Islet precursor cell (in vitro differentiated cells): ENCODE data around the gene SERPINF2.
"Not testable (repeated sequence)": the region's sequence is repeated elsewhere in the genome, so short reads cannot be mapped to it uniquely, and the experiment has no call there.

Experiments used
- DNase-seq: peaks from one replicate; pipeline ENCODE4 v3.0.0-alpha.2; 2018

Gene SERPINF2

GRCh38 chr17:1762901-1763898 is 20.5 kb downstream of the SERPINF2 start:
- no peak for DNase-seq

DNA sequence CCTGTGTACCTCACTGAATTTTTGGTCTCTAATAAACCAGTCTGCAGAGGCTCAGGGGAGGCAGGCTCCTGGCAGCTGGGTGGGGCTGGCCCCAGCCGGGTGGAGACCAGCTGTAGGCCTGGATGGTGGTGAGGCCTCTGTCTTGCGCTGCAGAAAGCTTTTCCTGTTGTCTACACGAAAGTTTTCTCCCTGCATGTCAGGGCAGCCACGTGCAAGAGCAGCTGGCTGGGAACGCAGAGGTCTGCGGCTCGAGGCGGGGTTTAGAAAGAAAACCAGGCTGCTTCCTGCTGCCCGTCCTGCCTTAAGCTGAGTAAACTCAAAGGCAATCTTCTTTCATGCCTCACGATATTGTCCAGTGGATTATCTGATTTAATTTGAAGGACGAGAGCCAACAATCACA is 21.6 kb downstream of the SERPINF2 start:
- DNase-seq = peak; percentile 75

- DNase-seq = not testable (repeated sequence)
These were observed 22.0 kb downstream of the SERPINF2 start for GRCh38 chr17:1764705-1765104.

GRCh38 chr17:1765576-1765975 is 22.9 kb downstream of the SERPINF2 start:
- DNase-seq = no peak

DNA sequence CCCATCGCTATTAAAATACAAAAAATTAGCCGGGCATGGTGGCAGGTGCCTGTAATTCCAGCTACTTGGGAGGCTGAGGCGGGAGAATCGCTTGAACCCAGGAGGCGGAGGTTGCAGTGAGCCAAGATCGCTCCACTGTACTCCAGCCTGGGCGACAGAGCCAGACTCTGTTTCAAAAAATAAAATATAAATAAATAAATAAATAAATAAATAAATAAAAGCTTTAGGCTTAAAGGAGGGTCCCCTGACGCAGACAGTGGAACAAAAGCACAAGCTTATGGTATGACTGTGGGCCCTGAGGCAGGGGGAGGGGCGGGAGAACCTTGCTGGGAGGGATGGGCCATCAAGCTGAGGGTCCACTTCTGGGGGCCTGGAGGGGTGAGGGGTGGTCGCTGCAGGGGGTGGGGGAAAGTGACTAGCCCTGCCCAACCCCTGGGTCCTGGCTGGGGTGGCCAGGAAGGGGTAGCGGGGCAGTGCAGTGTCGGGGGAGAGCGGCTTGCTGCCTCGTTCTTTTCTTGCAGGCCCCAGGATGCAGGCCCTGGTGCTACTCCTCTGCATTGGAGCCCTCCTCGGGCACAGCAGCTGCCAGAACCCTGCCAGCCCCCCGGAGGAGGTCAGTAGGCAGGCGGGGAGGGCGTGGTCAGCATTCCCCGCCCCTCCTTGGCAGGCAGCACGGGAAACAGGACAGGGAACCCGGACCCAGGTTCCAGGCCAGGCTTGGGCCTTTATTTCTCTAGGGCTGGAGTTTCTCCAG is 23.9 kb downstream of the SERPINF2 start:
- peak; percentile 64 for DNase-seq

DNA sequence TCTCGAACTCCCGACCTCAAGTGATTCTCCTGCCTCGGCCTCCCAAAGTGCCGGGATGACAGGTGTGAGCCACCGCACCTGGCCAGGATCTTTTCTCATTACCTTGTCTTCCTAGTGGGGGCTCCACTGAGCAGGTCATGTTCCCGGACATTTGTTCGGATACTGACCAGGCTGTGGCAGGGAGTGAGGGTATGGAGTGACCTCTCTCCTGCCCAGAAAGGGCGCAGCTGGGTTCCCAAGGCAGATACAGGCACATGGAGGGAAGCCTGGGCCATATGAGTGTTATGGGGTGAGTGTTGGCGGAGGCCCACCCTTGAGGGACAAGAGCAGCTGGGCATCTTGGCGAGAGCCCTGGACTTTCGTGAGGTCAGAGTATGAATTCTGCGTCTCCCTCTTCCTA is 24.7 kb downstream of the SERPINF2 start:
- DNase-seq = no peak

GRCh38 chr17:1769822-1770477 is 27.3 kb downstream of the SERPINF2 start:
- peak; percentile 88 for DNase-seq

- DNase-seq = not testable (repeated sequence)
These were observed 30.5 kb downstream of the SERPINF2 start for GRCh38 chr17:1773000-1773695.

- no peak for DNase-seq
These were observed 31.1 kb downstream of the SERPINF2 start for GRCh38 chr17:1773696-1774181.

DNA sequence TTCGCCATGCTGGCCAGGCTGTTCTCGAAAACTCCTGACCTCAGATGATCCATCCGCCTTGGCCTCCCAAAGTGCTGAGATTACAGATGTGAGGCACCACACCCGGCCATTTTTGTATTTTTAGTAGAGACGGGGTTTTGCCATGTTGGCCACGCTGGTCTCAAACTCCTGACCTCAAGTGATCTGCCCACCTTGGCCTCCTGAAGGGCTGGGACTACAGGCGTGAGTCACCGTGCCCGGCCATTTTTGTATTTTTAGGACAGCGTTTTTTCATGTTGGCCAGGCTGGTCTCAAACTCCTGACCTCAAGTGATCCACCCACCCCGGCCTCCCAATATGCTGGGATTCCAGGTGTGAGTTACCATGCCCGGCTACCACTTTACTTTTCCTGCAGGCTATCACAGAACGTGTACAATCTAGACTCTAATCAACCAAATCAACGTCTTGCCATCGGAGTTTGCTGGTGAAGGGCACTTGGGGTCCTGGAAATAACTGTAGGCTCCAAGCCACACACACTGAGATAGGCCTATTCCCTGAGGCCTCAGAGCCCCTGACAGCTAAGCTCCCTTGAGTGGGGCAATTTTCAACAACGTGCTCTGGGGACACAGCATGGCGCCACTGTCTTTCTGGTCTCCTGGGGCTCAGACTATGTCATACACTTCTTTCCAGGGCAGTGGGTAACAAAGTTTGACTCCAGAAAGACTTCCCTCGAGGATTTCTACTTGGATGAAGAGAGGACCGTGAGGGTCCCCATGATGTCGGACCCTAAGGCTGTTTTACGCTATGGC is 31.9 kb downstream of the SERPINF2 start:
- DNase-seq = no peak

- DNase-seq = no peak
These were observed 33.7 kb downstream of the SERPINF2 start for GRCh38 chr17:1776328-1776727.

- no peak for DNase-seq
These were observed 34.2 kb downstream of the SERPINF2 start for GRCh38 chr17:1776857-1777256.

DNA sequence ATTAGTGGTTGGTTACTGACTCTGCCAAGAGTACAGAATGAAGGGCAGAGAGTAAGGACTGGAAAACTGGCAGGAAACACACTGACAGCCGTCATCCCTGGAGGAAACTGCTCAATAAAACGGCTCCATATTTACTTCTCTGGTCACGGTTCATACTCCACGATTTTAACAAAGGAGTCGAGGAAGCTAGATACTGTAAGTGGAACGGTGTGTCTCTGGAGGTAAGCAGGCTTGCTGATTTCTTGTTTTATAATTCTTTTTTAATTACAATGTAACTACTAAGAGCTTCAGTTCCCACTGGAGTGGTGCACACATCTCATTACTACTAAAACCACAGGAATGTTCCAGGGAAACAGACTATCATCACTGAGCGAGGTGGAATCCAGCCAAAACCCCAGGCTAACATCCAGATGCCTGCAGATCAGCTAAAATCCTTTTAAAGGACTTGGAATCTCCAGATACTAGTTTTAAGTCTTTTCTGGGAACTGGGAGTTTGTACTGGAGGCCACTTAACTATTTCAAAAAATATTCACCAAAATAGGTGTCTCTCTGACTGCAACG is 37.0 kb downstream of the SERPINF2 start:
- DNase-seq = peak; percentile 91

- DNase-seq = no peak
These were observed 39.5 kb downstream of the SERPINF2 start for GRCh38 chr17:1782171-1782567.

DNA sequence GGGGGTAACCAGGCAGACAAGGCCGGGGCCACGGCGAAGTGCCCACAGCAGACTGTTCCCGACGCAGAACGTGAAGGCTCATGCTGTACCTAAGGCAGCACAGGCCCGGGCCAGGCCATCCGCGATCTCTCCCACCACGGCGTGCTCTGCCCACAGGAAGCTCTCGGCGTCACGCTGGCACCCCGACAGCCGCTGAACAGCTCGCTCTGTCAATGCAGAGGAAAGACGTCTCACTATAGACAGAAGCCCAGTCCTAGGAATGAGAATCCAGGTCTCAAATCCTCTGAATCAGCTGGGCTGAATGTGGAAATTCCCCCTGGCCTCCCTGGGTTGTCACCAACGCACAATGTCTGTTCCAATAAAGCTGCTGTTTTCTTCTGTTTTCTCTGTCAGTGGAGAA is 40.6 kb downstream of the SERPINF2 start:
- DNase-seq = no peak

- peak; percentile 77 for DNase-seq
These were observed 41.4 kb downstream of the SERPINF2 start for GRCh38 chr17:1783834-1784611.

DNA sequence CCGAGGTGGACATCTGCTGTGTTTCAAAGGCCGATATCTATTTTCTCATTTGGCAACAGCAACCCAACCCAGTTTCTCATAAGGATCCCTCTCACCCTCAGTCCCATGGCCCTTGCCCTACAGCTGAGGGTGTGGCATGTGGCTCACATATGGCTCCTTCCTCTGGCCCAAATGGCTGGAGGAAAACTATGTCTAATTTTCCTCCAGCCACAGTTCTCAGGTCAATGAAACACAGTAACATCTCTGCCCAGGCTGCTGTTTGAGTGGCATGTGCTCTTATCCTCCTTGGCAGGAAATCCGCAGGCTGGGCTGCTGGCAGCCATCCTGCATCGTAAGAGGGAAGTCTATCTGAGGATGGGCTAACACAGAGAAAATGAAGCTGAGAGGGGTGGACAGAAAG is 43.3 kb downstream of the SERPINF2 start:
- no peak for DNase-seq

DNA sequence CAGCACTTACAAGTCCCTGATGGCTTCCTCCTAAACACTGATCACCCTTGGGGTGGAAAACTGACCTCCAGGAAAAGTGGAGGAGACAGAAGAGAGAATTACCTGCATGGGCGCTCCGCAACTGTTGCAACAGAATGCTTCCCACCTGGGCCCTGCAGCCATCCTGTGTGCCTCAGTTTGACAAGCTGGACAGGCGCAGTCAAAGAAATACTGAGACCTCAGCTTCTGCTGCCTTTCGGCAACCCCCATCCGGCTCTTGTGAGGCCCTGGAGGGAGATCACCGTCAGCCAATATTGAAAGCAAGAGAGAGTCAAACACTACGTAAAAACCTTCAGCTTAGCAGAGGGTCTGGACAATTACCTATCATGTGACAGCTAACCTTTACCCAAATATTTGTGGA is 44.0 kb downstream of the SERPINF2 start:
- no peak for DNase-seq

DNA sequence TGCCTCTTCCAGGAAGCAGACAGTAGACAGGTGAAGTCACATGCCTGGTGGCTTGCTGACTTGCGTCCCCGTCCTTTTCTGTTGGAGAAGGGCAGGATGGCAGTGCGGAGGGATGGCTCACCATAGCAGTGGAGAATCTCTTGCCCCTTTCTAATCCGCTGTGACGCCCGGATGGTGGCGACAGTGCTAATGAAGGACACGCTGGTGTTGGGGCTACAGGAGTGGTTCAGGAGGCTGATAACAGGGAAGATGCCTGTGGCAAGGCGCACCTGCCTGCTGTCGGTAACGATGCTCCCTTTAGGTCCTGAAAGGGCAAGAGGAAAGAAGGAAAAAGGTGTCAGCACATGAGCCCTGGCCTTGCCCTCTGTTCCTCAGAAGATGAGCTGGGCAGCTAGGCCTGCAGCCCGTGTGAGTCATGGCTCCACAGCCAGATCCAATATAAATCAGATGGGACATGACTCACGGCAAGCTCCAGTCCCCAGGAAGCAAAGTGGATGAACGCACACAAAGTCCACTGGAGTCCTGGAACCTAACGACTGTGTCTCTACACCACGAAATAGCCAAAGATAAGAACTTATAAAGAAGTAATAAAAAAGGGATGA is 44.7 kb downstream of the SERPINF2 start:
- DNase-seq = peak; percentile 98

- DNase-seq = no peak
These were observed 47.3 kb downstream of the SERPINF2 start for GRCh38 chr17:1789936-1790335.
